Measurements from ENCODE around the gene GPX4. TPM values are rescaled to one million over a fixed set of nuclear protein-coding genes. Genes with fewer than 3 reads are reported as not detected.
A peak's percentile ranks its signal among the peaks of the same experiment; 100 is the strongest.

The GPX4 gene
- total and polyA plus RNA-seq, 10 of the 15 experiments (the other 5 are each of a cell fraction or from before 2014, with no cell fraction given): 33.3 to 749 (median 297) TPM

DNA sequence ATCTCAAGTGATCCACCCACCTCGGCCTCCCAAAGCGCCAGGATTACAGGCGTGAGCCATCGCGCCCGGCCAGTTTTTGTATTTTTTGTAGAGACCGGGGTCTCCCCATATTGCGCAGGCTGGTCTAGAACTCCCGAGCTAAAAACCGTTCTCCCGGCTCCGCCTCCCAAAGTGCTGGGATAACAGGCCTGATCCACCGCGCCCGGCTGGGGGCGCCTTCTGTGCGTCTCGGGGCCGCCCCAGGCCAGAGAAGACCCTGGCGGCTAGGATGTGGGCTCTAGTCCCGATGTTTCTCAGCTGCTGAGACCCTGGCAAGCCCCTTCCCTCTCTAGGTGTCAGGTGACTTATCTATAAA is 33.2 kb upstream of the GPX4 start:
- no peak overlapping the region for H3K27ac ChIP-seq (ENCODE audit: control insufficient read depth, insufficient read depth)
- POLR2A ChIA-PET: no interaction called here

More for the DNA sequence above, 33.2 kb upstream of the GPX4 start:
- intact Hi-C loops (cut with micrococcal nuclease; ENCODE audit: unreplicated experiment) (no loop called here), in situ Hi-C loops (cut with MboI) (no loop called here)
- Histone ChIP-seq H2AFZ (ENCODE audit: control insufficient read depth, low read depth, low read length) (no peak overlapping the region), H3K9me3 (replicated peaks; ENCODE audit: control insufficient read depth, insufficient read depth, low read length) (no peaks in the 10 kb centered on the region), H4K20me1 (ENCODE audit: control insufficient read depth, insufficient read depth) (no peaks in the 10 kb centered on the region), H3K27me3 (replicated peaks in 1 of 2; ENCODE audit: control insufficient read depth in 2 of 2, insufficient read depth in 2 of 2, low read length in 1 of 2) (no peaks in the 10 kb centered on the region), H3K9ac (ENCODE audit: control insufficient read depth, insufficient read depth, low read length) (no peak overlapping the region), H3K79me2 (ENCODE audit: control insufficient read depth, insufficient read depth, low read length) (peaks cover 46% of the 10 kb centered on the region), H3K36me3 (ENCODE audit: control insufficient read depth in 2 of 2, insufficient read depth in 2 of 2, low read length in 1 of 2) (peaks cover 14 to 22% of the 10 kb centered on the region in 2 experiments), H3K4me3 (no peak overlapping the region), H3K4me2 (ENCODE audit: control insufficient read depth, insufficient read depth) (peak overlapping the region; percentile 30; the same call in 1 of the 2 replicates), H3K4me1 (ENCODE audit: control insufficient read depth, insufficient read depth, low read length) (peaks cover 17% of the 10 kb centered on the region)
- TF ChIP-seq, protein P1, sequence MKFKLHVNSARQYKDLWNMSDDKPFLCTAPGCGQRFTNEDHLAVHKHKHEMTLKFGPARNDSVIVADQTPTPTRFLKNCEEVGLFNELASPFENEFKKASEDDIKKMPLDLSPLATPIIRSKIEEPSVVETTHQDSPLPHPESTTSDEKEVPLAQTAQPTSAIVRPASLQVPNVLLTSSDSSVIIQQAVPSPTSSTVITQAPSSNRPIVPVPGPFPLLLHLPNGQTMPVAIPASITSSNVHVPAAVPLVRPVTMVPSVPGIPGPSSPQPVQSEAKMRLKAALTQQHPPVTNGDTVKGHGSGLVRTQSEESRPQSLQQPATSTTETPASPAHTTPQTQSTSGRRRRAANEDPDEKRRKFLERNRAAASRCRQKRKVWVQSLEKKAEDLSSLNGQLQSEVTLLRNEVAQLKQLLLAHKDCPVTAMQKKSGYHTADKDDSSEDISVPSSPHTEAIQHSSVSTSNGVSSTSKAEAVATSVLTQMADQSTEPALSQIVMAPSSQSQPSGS (IDR thresholded peaks at IDR 0.05; ENCODE audit: low read length): no peak
- no peak for TF ChIP-seq POLR2A (IDR thresholded peaks at IDR 0.05; ENCODE audit: low read depth, low read length)
- TF ChIP-seq TARDBP (IDR thresholded peaks at IDR 0.05; ENCODE audit: borderline replicate concordance): no peak
- TF ChIP-seq, protein P2, sequence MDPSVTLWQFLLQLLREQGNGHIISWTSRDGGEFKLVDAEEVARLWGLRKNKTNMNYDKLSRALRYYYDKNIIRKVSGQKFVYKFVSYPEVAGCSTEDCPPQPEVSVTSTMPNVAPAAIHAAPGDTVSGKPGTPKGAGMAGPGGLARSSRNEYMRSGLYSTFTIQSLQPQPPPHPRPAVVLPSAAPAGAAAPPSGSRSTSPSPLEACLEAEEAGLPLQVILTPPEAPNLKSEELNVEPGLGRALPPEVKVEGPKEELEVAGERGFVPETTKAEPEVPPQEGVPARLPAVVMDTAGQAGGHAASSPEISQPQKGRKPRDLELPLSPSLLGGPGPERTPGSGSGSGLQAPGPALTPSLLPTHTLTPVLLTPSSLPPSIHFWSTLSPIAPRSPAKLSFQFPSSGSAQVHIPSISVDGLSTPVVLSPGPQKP (IDR thresholded peaks at IDR 0.05; ENCODE audit: low read depth, low read length): no peak
- TF ChIP-seq SMAD1 (IDR thresholded peaks at IDR 0.05; ENCODE audit: low read depth, partially characterized antibody): no peak
- no peak for TF ChIP-seq TCF3 (IDR thresholded peaks at IDR 0.05; ENCODE audit: borderline replicate concordance, insufficient read depth, low read depth, low read length)
- no peak for TF ChIP-seq ZNF622 (IDR thresholded peaks at IDR 0.05)
- no peak for TF ChIP-seq RUNX3 (IDR thresholded peaks at IDR 0.05; ENCODE audit: low read length)
- no peak for ATAC-seq
- FAIRE-seq: no peak
- no peak for DNase-seq (ENCODE audit: low read depth, low spot score)
- RAD21 ChIA-PET (ENCODE audit: unreplicated experiment): no interaction called here
- 88% methylated on average over 21 of the region's 21 CpGs for WGBS (ENCODE audit: insufficient coverage, insufficient replicate concordance, low lambda C conversion rate, missing lambda C conversion rate)
- CTCF ChIA-PET: no interaction called here
- no TSS peak for BruUV-seq (replicated peaks)
- SMC1A ChIA-PET (ENCODE audit: uncharacterized antibody, unreplicated experiment): no interaction called here
